CD4-positive, alpha-beta T cell (primary cell): ENCODE data around the gene THAP7. TPM values are rescaled to one million over a fixed set of nuclear protein-coding genes. Genes with fewer than 3 reads are reported as not detected.

Experiments used
- ATAC-seq: fragments of 200-7000 bp; cut with Tn5 transposase; one replicate; pipeline ENCODE4 v1.10.0; 2022; ENCODE audit warnings: mild to moderate bottlenecking; ENCODE audit not compliant: poor library complexity
- CTCF ChIA-PET: fragments of 350-600 bp; sonication (Branson Sonifier 250); formaldehyde crosslinking; loops from one replicate; lab custom pipeline; 2021; ENCODE audit warnings: antibody characterized with exemption, inconsistent platforms; lab: Charles Lee
- POLR2A ChIA-PET: fragments of 350-600 bp; sonication (Branson Sonifier 250); formaldehyde crosslinking; loops from one replicate; lab custom pipeline; 2021; ENCODE audit warnings: antibody characterized with exemption, inconsistent platforms; lab: Charles Lee
- DNase-seq, 14 experiments: peaks; one replicate each; pipeline ENCODE4 v3.0.0-alpha.2; 2013 to 2020; ENCODE audit warnings: mixed read lengths in 2 of 14
- H3K27ac ChIP-seq, 2 donors: one replicate each; pipeline versions ENCODE4 v1.5.1 to v1.7.0; 2013; ENCODE audit warnings: low read length in 2 of 2, low read depth in 1 of 2, mild to moderate bottlenecking in 1 of 2
- H3K27me3 ChIP-seq, 2 experiments: 1 replicate in 1 of 2; 2 replicates in 1 of 2; pipeline versions ENCODE4 v1.6.1 to v1.7.0; 2013; ENCODE audit warnings: low read length in 2 of 2, control low read depth in 1 of 2, mild to moderate bottlenecking in 1 of 2, moderate library complexity in 1 of 2; ENCODE audit not compliant: insufficient read depth in 2 of 2, control insufficient read depth in 1 of 2
- H3K36me3 ChIP-seq: one replicate; pipeline ENCODE4 v1.6.1; 2013; ENCODE audit warnings: low read length, control low read depth; ENCODE audit not compliant: insufficient read depth
- H3K4me1 ChIP-seq: one replicate; pipeline ENCODE4 v1.6.1; 2013; ENCODE audit warnings: low read length, control low read depth; ENCODE audit not compliant: insufficient read depth
- H3K4me3 ChIP-seq: one replicate; pipeline ENCODE4 v1.5.1; 2013; ENCODE audit warnings: mild to moderate bottlenecking, low read length, moderate library complexity
- H3K9me3 ChIP-seq, 2 experiments: 1 replicate in 1 of 2; 2 replicates in 1 of 2; pipeline versions ENCODE4 v1.6.1 to v1.7.0; 2013; ENCODE audit warnings: low read length in 2 of 2, mild to moderate bottlenecking in 2 of 2, control low read depth in 1 of 2, moderate library complexity in 1 of 2; ENCODE audit not compliant: control insufficient read depth in 1 of 2, insufficient read depth in 1 of 2
- H3K27ac Mint-ChIP-seq: one replicate; pipeline ENCODE4 v1.8.0; 2020; ENCODE audit warnings: mixed read lengths
- H3K27me3 Mint-ChIP-seq: one replicate; pipeline ENCODE4 v1.8.0; 2021; ENCODE audit warnings: mixed read lengths
- H3K36me3 Mint-ChIP-seq: one replicate; pipeline ENCODE4 v1.8.0; 2021; ENCODE audit warnings: low read depth, mixed read lengths
- H3K4me1 Mint-ChIP-seq: one replicate; pipeline ENCODE4 v1.8.0; 2021; ENCODE audit warnings: low read depth, mixed read lengths
- H3K4me3 Mint-ChIP-seq: one replicate; pipeline ENCODE4 v1.8.0; 2020; ENCODE audit warnings: mild to moderate bottlenecking, mixed read lengths
- H3K9me3 Mint-ChIP-seq: one replicate; pipeline ENCODE4 v1.8.0; 2020; ENCODE audit warnings: mixed read lengths
- CTCF ChIP-seq: fragments of 200-600 bp; IDR thresholded peaks from one replicate; pipeline ENCODE4 v1.8.0; 2022; ENCODE audit warnings: antibody characterized with exemption, mild to moderate bottlenecking
- intact Hi-C, 2 experiments: fragments of 100-400 bp; cut with DNase I in 1 of 2; cut with micrococcal nuclease in 1 of 2; formaldehyde crosslinking; loops; one replicate each; pipeline versions ENCODE4 v1.15.1 to v1.9.0; 2023 to 2025; cut with DNase I, micrococcal nuclease
- total RNA-seq, 174 experiments: library from RNA in 2 of 174; stranded (reverse) in 2 of 174; gene quantifications; one replicate each; pipeline ENCODE4 v1.2.3 and lab custom pipeline; 2021 to 2026

THAP7 gene
- total RNA-seq, 2 experiments from 2014 or later = 82.7 to 84.0 TPM

GRCh38 chr22:20987375-20987774 is 14.5 kb downstream of the THAP7 start:
- Mint-ChIP-seq H3K27me3 (no peaks in the 10 kb centered on the region), H3K4me3 (no peak overlapping the region), H3K4me1 (peaks cover 18% of the 10 kb centered on the region), H3K27ac (no peak overlapping the region), H3K36me3 (peaks cover 29% of the 10 kb centered on the region), H3K9me3 (no peaks in the 10 kb centered on the region)
- DNase-seq (no peak), ATAC-seq (no peak)
- no peaks in the 10 kb centered on the region for H3K9me3 ChIP-seq
- no peak overlapping the region for H3K4me3 ChIP-seq
- intact Hi-C loops = loop anchor here in 1 of 2 experiments (10.0 kb wide), 1 partner anchor 133 kb away; the partner anchor contains the start of genes PI4KA and SNAP29
- H3K4me1 ChIP-seq = peaks cover 27% of the 10 kb centered on the region
- no peak overlapping the region for H3K27ac ChIP-seq
- H3K27me3 ChIP-seq = no peaks in the 10 kb centered on the region
- peaks cover 59% of the 10 kb centered on the region for H3K36me3 ChIP-seq
- POLR2A ChIA-PET = no interaction called here
- CTCF ChIA-PET = interaction anchor here (0.6 kb wide), 1 partner anchor 75 kb away, joined by 3 read pairs; no protein-coding TSS in a partner anchor
- no peak for TF ChIP-seq CTCF

GRCh38 chr22:20986365-20986764 is 15.6 kb downstream of the THAP7 start:
- Mint-ChIP-seq H3K27me3 (no peaks in the 10 kb centered on the region), H3K4me1 (peaks cover 23% of the 10 kb centered on the region), H3K4me3 (no peak overlapping the region), H3K36me3 (peaks cover 29% of the 10 kb centered on the region), H3K27ac (no peak overlapping the region), H3K9me3 (no peaks in the 10 kb centered on the region)
- intact Hi-C loops = loop anchor here in 1 of 2 experiments (10.0 kb wide), 1 partner anchor 132 kb away; the partner anchor contains the start of genes PI4KA and SNAP29
- DNase-seq (no peak), ATAC-seq (no peak)
- POLR2A ChIA-PET = no interaction called here
- H3K27me3 ChIP-seq = no peaks in the 10 kb centered on the region
- H3K9me3 ChIP-seq = no peaks in the 10 kb centered on the region
- H3K27ac ChIP-seq = no peak overlapping the region
- CTCF ChIA-PET = no interaction called here
- H3K36me3 ChIP-seq = peaks cover 49% of the 10 kb centered on the region
- TF ChIP-seq CTCF = no peak
- H3K4me1 ChIP-seq = peaks cover 35% of the 10 kb centered on the region
- no peak overlapping the region for H3K4me3 ChIP-seq

- peaks cover 29% of the 10 kb centered on the region for H3K4me1 Mint-ChIP-seq
- ChIA-PET POLR2A (no interaction called here), CTCF (no interaction called here)
- no peak for TF ChIP-seq CTCF
- no peaks in the 10 kb centered on the region for H3K27me3 Mint-ChIP-seq
- Histone ChIP-seq H3K36me3 (peaks cover 42% of the 10 kb centered on the region), H3K4me3 (no peak overlapping the region), H3K9me3 (no peaks in the 10 kb centered on the region), H3K27ac (no peak overlapping the region), H3K27me3 (no peaks in the 10 kb centered on the region), H3K4me1 (peaks cover 42% of the 10 kb centered on the region)
- H3K4me3 Mint-ChIP-seq = no peak overlapping the region
- H3K9me3 Mint-ChIP-seq = no peaks in the 10 kb centered on the region
- DNase-seq (no peak), ATAC-seq (no peak)
- H3K27ac Mint-ChIP-seq = no peak overlapping the region
- H3K36me3 Mint-ChIP-seq = peaks cover 29% of the 10 kb centered on the region
- intact Hi-C loops = loop anchor here in 1 of 2 experiments (10.0 kb wide), 1 partner anchor 131 kb away; the partner anchor contains the start of genes PI4KA and SNAP29
Observed at GRCh38 chr22:20985720-20986119, 16.2 kb downstream of the THAP7 start.
